ENCODE data around the gene LRP1.

LRP1 gene

GRCh38 chr12:57160040-57160439, 31.8 kb downstream of the LRP1 start:
- Histone ChIP-seq H3K36me3 (ENCODE audit: control insufficient read depth, insufficient read depth, low read length) (peaks cover 100% of the 10 kb centered on the region), H3K4me1 (ENCODE audit: control insufficient read depth, insufficient read depth, low read length, poor library complexity, severe bottlenecking) (peaks cover 5% of the 10 kb centered on the region), H3K9me3 (ENCODE audit: control insufficient read depth, low read length) (no peaks in the 10 kb centered on the region), H3K4me3 (ENCODE audit: extremely low read depth, insufficient read depth, low read length, poor library complexity, severe bottlenecking) (no peak overlapping the region), H3K27ac (ENCODE audit: low read depth, low read length, severe bottlenecking) (no peak overlapping the region)
- 89 to 98% methylated on average over 4 of the region's 4 CpGs for WGBS, 2 experiments (ENCODE audit: insufficient coverage in 2 of 2)

GRCh38 chr12:57160741-57161140, 32.5 kb downstream of the LRP1 start:
- Histone ChIP-seq H3K27ac (ENCODE audit: low read depth, low read length, severe bottlenecking) (no peak overlapping the region), H3K4me3 (ENCODE audit: extremely low read depth, insufficient read depth, low read length, poor library complexity, severe bottlenecking) (no peak overlapping the region), H3K36me3 (ENCODE audit: control insufficient read depth, insufficient read depth, low read length) (peaks cover 99% of the 10 kb centered on the region), H3K9me3 (ENCODE audit: control insufficient read depth, low read length) (no peaks in the 10 kb centered on the region), H3K4me1 (ENCODE audit: control insufficient read depth, insufficient read depth, low read length, poor library complexity, severe bottlenecking) (peaks cover 5% of the 10 kb centered on the region)
- 96 to 97% methylated on average over 12 to 14 of the region's 14 CpGs for WGBS, 2 experiments (ENCODE audit: insufficient coverage in 2 of 2)

GRCh38 chr12:57161491-57161890, 33.2 kb downstream of the LRP1 start:
- H3K4me3 ChIP-seq (ENCODE audit: extremely low read depth, insufficient read depth, low read length, poor library complexity, severe bottlenecking) = no peak overlapping the region
- peaks cover 99% of the 10 kb centered on the region for H3K36me3 ChIP-seq (ENCODE audit: control insufficient read depth, insufficient read depth, low read length)
- H3K9me3 ChIP-seq (ENCODE audit: control insufficient read depth, low read length) = no peaks in the 10 kb centered on the region
- H3K4me1 ChIP-seq (ENCODE audit: control insufficient read depth, insufficient read depth, low read length, poor library complexity, severe bottlenecking) = peaks cover 12% of the 10 kb centered on the region
- WGBS, 2 experiments (ENCODE audit: insufficient coverage in 2 of 2) = 93 to 95% methylated on average over 4 to 5 of the region's 7 CpGs
- H3K27ac ChIP-seq (ENCODE audit: low read depth, low read length, severe bottlenecking) = no peak overlapping the region

GRCh38 chr12:57162553-57163125, 34.4 kb downstream of the LRP1 start:
- Histone ChIP-seq H3K9me3 (ENCODE audit: control insufficient read depth, low read length) (no peaks in the 10 kb centered on the region), H3K27ac (ENCODE audit: low read depth, low read length, severe bottlenecking) (no peak overlapping the region), H3K36me3 (ENCODE audit: control insufficient read depth, insufficient read depth, low read length) (peaks cover 99% of the 10 kb centered on the region), H3K4me1 (ENCODE audit: control insufficient read depth, insufficient read depth, low read length, poor library complexity, severe bottlenecking) (peaks cover 16% of the 10 kb centered on the region), H3K4me3 (ENCODE audit: extremely low read depth, insufficient read depth, low read length, poor library complexity, severe bottlenecking) (no peak overlapping the region)
- WGBS, 2 experiments (ENCODE audit: insufficient coverage in 2 of 2) = 95 to 100% methylated on average over 5 to 6 of the region's 8 CpGs

- 83 to 97% methylated on average over 1 to 2 of the region's 3 CpGs for WGBS, 2 experiments (ENCODE audit: insufficient coverage in 2 of 2)
- H3K4me1 ChIP-seq (ENCODE audit: control insufficient read depth, insufficient read depth, low read length, poor library complexity, severe bottlenecking) = peaks cover 16% of the 10 kb centered on the region
- peaks cover 99% of the 10 kb centered on the region for H3K36me3 ChIP-seq (ENCODE audit: control insufficient read depth, insufficient read depth, low read length)
- H3K4me3 ChIP-seq (ENCODE audit: extremely low read depth, insufficient read depth, low read length, poor library complexity, severe bottlenecking) = no peak overlapping the region
- H3K9me3 ChIP-seq (ENCODE audit: control insufficient read depth, low read length) = no peaks in the 10 kb centered on the region
- no peak overlapping the region for H3K27ac ChIP-seq (ENCODE audit: low read depth, low read length, severe bottlenecking)
Observed at GRCh38 chr12:57164454-57164853, 36.2 kb downstream of the LRP1 start.

- 90% methylated on average over 13 of the region's 13 CpGs for WGBS, 2 experiments (ENCODE audit: insufficient coverage in 2 of 2)
- H3K36me3 ChIP-seq (ENCODE audit: control insufficient read depth, insufficient read depth, low read length) = peaks cover 99% of the 10 kb centered on the region
- H3K4me3 ChIP-seq (ENCODE audit: extremely low read depth, insufficient read depth, low read length, poor library complexity, severe bottlenecking) = no peak overlapping the region
- peaks cover 16% of the 10 kb centered on the region for H3K4me1 ChIP-seq (ENCODE audit: control insufficient read depth, insufficient read depth, low read length, poor library complexity, severe bottlenecking)
- no peak overlapping the region for H3K27ac ChIP-seq (ENCODE audit: low read depth, low read length, severe bottlenecking)
- no peaks in the 10 kb centered on the region for H3K9me3 ChIP-seq (ENCODE audit: control insufficient read depth, low read length)
Observed at GRCh38 chr12:57164966-57165625, 36.8 kb downstream of the LRP1 start.

GRCh38 chr12:57165741-57166140, 37.5 kb downstream of the LRP1 start:
- Histone ChIP-seq H3K36me3 (ENCODE audit: control insufficient read depth, insufficient read depth, low read length) (peaks cover 99% of the 10 kb centered on the region), H3K4me3 (ENCODE audit: extremely low read depth, insufficient read depth, low read length, poor library complexity, severe bottlenecking) (no peak overlapping the region), H3K9me3 (ENCODE audit: control insufficient read depth, low read length) (no peaks in the 10 kb centered on the region), H3K4me1 (ENCODE audit: control insufficient read depth, insufficient read depth, low read length, poor library complexity, severe bottlenecking) (peaks cover 16% of the 10 kb centered on the region), H3K27ac (ENCODE audit: low read depth, low read length, severe bottlenecking) (no peak overlapping the region)
- WGBS, 2 experiments (ENCODE audit: insufficient coverage in 2 of 2) = 94 to 95% methylated on average over 17 to 19 of the region's 19 CpGs

- H3K4me3 ChIP-seq (ENCODE audit: extremely low read depth, insufficient read depth, low read length, poor library complexity, severe bottlenecking) = no peak overlapping the region
- H3K27ac ChIP-seq (ENCODE audit: low read depth, low read length, severe bottlenecking) = no peak overlapping the region
- 92 to 93% methylated on average over 9 to 10 of the region's 10 CpGs for WGBS, 2 experiments (ENCODE audit: insufficient coverage in 2 of 2)
- no peaks in the 10 kb centered on the region for H3K9me3 ChIP-seq (ENCODE audit: control insufficient read depth, low read length)
- peaks cover 96% of the 10 kb centered on the region for H3K36me3 ChIP-seq (ENCODE audit: control insufficient read depth, insufficient read depth, low read length)
- peaks cover 16% of the 10 kb centered on the region for H3K4me1 ChIP-seq (ENCODE audit: control insufficient read depth, insufficient read depth, low read length, poor library complexity, severe bottlenecking)
Observed at GRCh38 chr12:57166971-57167371, 38.7 kb downstream of the LRP1 start.

GRCh38 chr12:57168058-57168457, 39.8 kb downstream of the LRP1 start:
- peaks cover 91% of the 10 kb centered on the region for H3K36me3 ChIP-seq (ENCODE audit: control insufficient read depth, insufficient read depth, low read length)
- H3K4me1 ChIP-seq (ENCODE audit: control insufficient read depth, insufficient read depth, low read length, poor library complexity, severe bottlenecking) = peaks cover 16% of the 10 kb centered on the region
- 97 to 98% methylated on average over 9 of the region's 10 CpGs for WGBS, 2 experiments (ENCODE audit: insufficient coverage in 2 of 2)
- H3K4me3 ChIP-seq (ENCODE audit: extremely low read depth, insufficient read depth, low read length, poor library complexity, severe bottlenecking) = no peak overlapping the region
- H3K27ac ChIP-seq (ENCODE audit: low read depth, low read length, severe bottlenecking) = no peak overlapping the region
- no peaks in the 10 kb centered on the region for H3K9me3 ChIP-seq (ENCODE audit: control insufficient read depth, low read length)

- peaks cover 16% of the 10 kb centered on the region for H3K4me1 ChIP-seq (ENCODE audit: control insufficient read depth, insufficient read depth, low read length, poor library complexity, severe bottlenecking)
- WGBS, 2 experiments (ENCODE audit: insufficient coverage in 2 of 2) = 96 to 99% methylated on average over 18 to 21 of the region's 23 CpGs
- no peaks in the 10 kb centered on the region for H3K9me3 ChIP-seq (ENCODE audit: control insufficient read depth, low read length)
- H3K27ac ChIP-seq (ENCODE audit: low read depth, low read length, severe bottlenecking) = no peak overlapping the region
- H3K36me3 ChIP-seq (ENCODE audit: control insufficient read depth, insufficient read depth, low read length) = peaks cover 91% of the 10 kb centered on the region
- no peak overlapping the region for H3K4me3 ChIP-seq (ENCODE audit: extremely low read depth, insufficient read depth, low read length, poor library complexity, severe bottlenecking)
Observed at GRCh38 chr12:57169046-57169795, 40.9 kb downstream of the LRP1 start.

- no peak overlapping the region for H3K27ac ChIP-seq (ENCODE audit: low read depth, low read length, severe bottlenecking)
- 92 to 96% methylated on average over 7 of the region's 7 CpGs for WGBS, 2 experiments (ENCODE audit: insufficient coverage in 2 of 2)
- H3K9me3 ChIP-seq (ENCODE audit: control insufficient read depth, low read length) = no peaks in the 10 kb centered on the region
- H3K36me3 ChIP-seq (ENCODE audit: control insufficient read depth, insufficient read depth, low read length) = peaks cover 89% of the 10 kb centered on the region
- no peak overlapping the region for H3K4me3 ChIP-seq (ENCODE audit: extremely low read depth, insufficient read depth, low read length, poor library complexity, severe bottlenecking)
- H3K4me1 ChIP-seq (ENCODE audit: control insufficient read depth, insufficient read depth, low read length, poor library complexity, severe bottlenecking) = peaks cover 12% of the 10 kb centered on the region
Observed at GRCh38 chr12:57169969-57170368, 41.7 kb downstream of the LRP1 start.

All from mesodermal cell (in vitro differentiated cells).